ENCODE measurements around the gene MDFIC.
A peak's percentile ranks its signal among the peaks of the same experiment; 100 is the strongest.

Gene MDFIC

GRCh38 chr7:115004121-115004520, 82.2 kb downstream of the MDFIC start:
- no peak for DNase-seq

GRCh38 chr7:115005251-115005650, 83.4 kb downstream of the MDFIC start:
- no peak for DNase-seq

- no peak for DNase-seq
These were observed 84.1 kb downstream of the MDFIC start for GRCh38 chr7:115005953-115006352.

GRCh38 chr7:115007751-115008150, 85.9 kb downstream of the MDFIC start:
- no peak for DNase-seq

- peak; percentile 35 for DNase-seq
These were observed 86.7 kb downstream of the MDFIC start for GRCh38 chr7:115008465-115009114.

GRCh38 chr7:115009139-115009538, 87.2 kb downstream of the MDFIC start:
- DNase-seq = peak; percentile 58

GRCh38 chr7:115009736-115010440, 88.0 kb downstream of the MDFIC start:
- DNase-seq = peak; percentile 5

- DNase-seq = peak; percentile 41
These were observed 88.5 kb downstream of the MDFIC start for GRCh38 chr7:115010441-115010820.

- DNase-seq = no peak
These were observed 92.0 kb downstream of the MDFIC start for GRCh38 chr7:115013886-115014285.

GRCh38 chr7:115014794-115015193, 92.9 kb downstream of the MDFIC start:
- DNase-seq = no peak

GRCh38 chr7:115015619-115016018, 93.7 kb downstream of the MDFIC start:
- DNase-seq = no peak

GRCh38 chr7:115019882-115020605, 98.2 kb downstream of the MDFIC start:
- peak; percentile 65 for DNase-seq

- peak; percentile 78 for DNase-seq
These were observed 101.3 kb downstream of the MDFIC start for GRCh38 chr7:115023219-115023618.

GRCh38 chr7:115024276-115024675, 102.4 kb downstream of the MDFIC start:
- DNase-seq = peak; percentile 28

GRCh38 chr7:115032715-115033703, 111.1 kb downstream of the MDFIC start:
- no peak for DNase-seq

- no peak for DNase-seq
These were observed 112.1 kb downstream of the MDFIC start for GRCh38 chr7:115033917-115034459.

GRCh38 chr7:115034515-115034914, 112.6 kb downstream of the MDFIC start:
- no peak for DNase-seq

GRCh38 chr7:115037128-115037802, 115.4 kb downstream of the MDFIC start:
- no peak for DNase-seq

GRCh38 chr7:115038158-115038557, 116.3 kb downstream of the MDFIC start:
- no peak for DNase-seq

- DNase-seq = no peak
These were observed 118.2 kb downstream of the MDFIC start for GRCh38 chr7:115040057-115040456.

GRCh38 chr7:115040495-115040894, 118.6 kb downstream of the MDFIC start:
- no peak for DNase-seq

- no peak for DNase-seq
These were observed 120.7 kb downstream of the MDFIC start for GRCh38 chr7:115042596-115042995.
